Fibroblast of villous mesenchyme (primary cell): ENCODE measurements around the gene ZNF821. TPM values are rescaled to one million over a fixed set of nuclear protein-coding genes. Genes with fewer than 3 reads are reported as not detected.
"Not testable (repeated sequence)": the region's sequence is repeated elsewhere in the genome, so short reads cannot be mapped to it uniquely, and the experiment has no call there.

Experiments used
- DNase-seq: peaks from one replicate; pipeline ENCODE4 v3.0.0-alpha.2; 2010; ENCODE audit warnings: low read depth
- H3K4me3 ChIP-seq: 2 replicates; pipeline ENCODE4 v1.5.1; 2011; ENCODE audit warnings: low read depth, mild to moderate bottlenecking, low read length
- CTCF ChIP-seq: IDR thresholded peaks from 2 replicates; pipeline ENCODE4 v1.5.1; 2012; ENCODE audit warnings: low read depth, mild to moderate bottlenecking, low read length; ENCODE audit not compliant: insufficient read depth
- total RNA-seq: library from RNA; depleted of rRNA; stranded (reverse); fragments of >200 nt; gene quantifications from 2 replicates; pipeline ENCODE4 v1.2.3, GENCODE V29; 2012

ZNF821 gene
- total RNA-seq, 1 donor = 3.9 TPM

- no peak overlapping the region for H3K4me3 ChIP-seq
- TF ChIP-seq CTCF = no peak
- DNase-seq = no peak
These were observed 72.7 kb downstream of the ZNF821 start for GRCh38 chr16:71811261-71811803.

GRCh38 chr16:71810155-71810530 is 73.8 kb downstream of the ZNF821 start:
- not testable (repeated sequence) for H3K4me3 ChIP-seq, DNase-seq

Other genes with a start within 250 kb of the ZNF821 start
- 13.2 and 17.3 TPM in 2 replicates for gene PHLPP2, start 159.5 kb downstream of the ZNF821 start, total RNA-seq
- 82.5 and 117 TPM in 2 replicates for gene AP1G1, start 75.3 kb downstream of the ZNF821 start, total RNA-seq
- gene ATXN1L, start 38.2 kb downstream of the ZNF821 start, total RNA-seq = 15.1 and 15.5 TPM in 2 replicates
- gene IST1, start 11.3 kb upstream of the ZNF821 start, total RNA-seq = 146 and 206 TPM in 2 replicates
- gene PKD1L3, start 116.2 kb upstream of the ZNF821 start, total RNA-seq = not detected in 2 replicates
- gene DHODH, start 124.6 kb upstream of the ZNF821 start, total RNA-seq = 3.5 TPM in 2 replicates
- not detected in 2 replicates for gene HP, start 170.3 kb upstream of the ZNF821 start, total RNA-seq
- not detected in 2 replicates for gene HPR, start 179.0 kb upstream of the ZNF821 start, total RNA-seq
- 5.2 and 8.6 TPM in 2 replicates for gene TXNL4B, start 209.4 kb upstream of the ZNF821 start, total RNA-seq
- 59.6 and 59.9 TPM in 2 replicates for gene DHX38, start 209.7 kb upstream of the ZNF821 start, total RNA-seq